CD4-positive, alpha-beta T cell (primary cell): ENCODE measurements around the gene CYP26A1. TPM values are rescaled to one million over a fixed set of nuclear protein-coding genes. Genes with fewer than 3 reads are reported as not detected.

Experiments
- ATAC-seq: fragments of 200-7000 bp; cut with Tn5 transposase; one replicate; pipeline ENCODE4 v1.10.0; 2022; ENCODE audit warnings: mild to moderate bottlenecking; ENCODE audit not compliant: poor library complexity
- CTCF ChIA-PET: fragments of 350-600 bp; sonication (Branson Sonifier 250); formaldehyde crosslinking; loops from one replicate; lab custom pipeline; 2021; ENCODE audit warnings: antibody characterized with exemption, inconsistent platforms; lab: Charles Lee
- POLR2A ChIA-PET: fragments of 350-600 bp; sonication (Branson Sonifier 250); formaldehyde crosslinking; loops from one replicate; lab custom pipeline; 2021; ENCODE audit warnings: antibody characterized with exemption, inconsistent platforms; lab: Charles Lee
- DNase-seq, 14 experiments: peaks; one replicate each; pipeline ENCODE4 v3.0.0-alpha.2; 2013 to 2020; ENCODE audit warnings: mixed read lengths in 2 of 14
- H3K27ac ChIP-seq, 2 donors: one replicate each; pipeline versions ENCODE4 v1.5.1 to v1.7.0; 2013; ENCODE audit warnings: low read length in 2 of 2, low read depth in 1 of 2, mild to moderate bottlenecking in 1 of 2
- H3K27me3 ChIP-seq, 2 experiments: 1 replicate in 1 of 2; 2 replicates in 1 of 2; pipeline versions ENCODE4 v1.6.1 to v1.7.0; 2013; ENCODE audit warnings: low read length in 2 of 2, control low read depth in 1 of 2, mild to moderate bottlenecking in 1 of 2, moderate library complexity in 1 of 2; ENCODE audit not compliant: insufficient read depth in 2 of 2, control insufficient read depth in 1 of 2
- H3K36me3 ChIP-seq: one replicate; pipeline ENCODE4 v1.6.1; 2013; ENCODE audit warnings: low read length, control low read depth; ENCODE audit not compliant: insufficient read depth
- H3K4me1 ChIP-seq: one replicate; pipeline ENCODE4 v1.6.1; 2013; ENCODE audit warnings: low read length, control low read depth; ENCODE audit not compliant: insufficient read depth
- H3K4me3 ChIP-seq: one replicate; pipeline ENCODE4 v1.5.1; 2013; ENCODE audit warnings: mild to moderate bottlenecking, low read length, moderate library complexity
- H3K9me3 ChIP-seq, 2 experiments: 1 replicate in 1 of 2; 2 replicates in 1 of 2; pipeline versions ENCODE4 v1.6.1 to v1.7.0; 2013; ENCODE audit warnings: low read length in 2 of 2, mild to moderate bottlenecking in 2 of 2, control low read depth in 1 of 2, moderate library complexity in 1 of 2; ENCODE audit not compliant: control insufficient read depth in 1 of 2, insufficient read depth in 1 of 2
- H3K27ac Mint-ChIP-seq: one replicate; pipeline ENCODE4 v1.8.0; 2020; ENCODE audit warnings: mixed read lengths
- H3K27me3 Mint-ChIP-seq: one replicate; pipeline ENCODE4 v1.8.0; 2021; ENCODE audit warnings: mixed read lengths
- H3K36me3 Mint-ChIP-seq: one replicate; pipeline ENCODE4 v1.8.0; 2021; ENCODE audit warnings: low read depth, mixed read lengths
- H3K4me1 Mint-ChIP-seq: one replicate; pipeline ENCODE4 v1.8.0; 2021; ENCODE audit warnings: low read depth, mixed read lengths
- H3K4me3 Mint-ChIP-seq: one replicate; pipeline ENCODE4 v1.8.0; 2020; ENCODE audit warnings: mild to moderate bottlenecking, mixed read lengths
- H3K9me3 Mint-ChIP-seq: one replicate; pipeline ENCODE4 v1.8.0; 2020; ENCODE audit warnings: mixed read lengths
- CTCF ChIP-seq: fragments of 200-600 bp; IDR thresholded peaks from one replicate; pipeline ENCODE4 v1.8.0; 2022; ENCODE audit warnings: antibody characterized with exemption, mild to moderate bottlenecking
- intact Hi-C, 2 experiments: fragments of 100-400 bp; cut with DNase I in 1 of 2; cut with micrococcal nuclease in 1 of 2; formaldehyde crosslinking; loops; one replicate each; pipeline versions ENCODE4 v1.15.1 to v1.9.0; 2023 to 2025; cut with DNase I, micrococcal nuclease
- total RNA-seq, 174 experiments: library from RNA in 2 of 174; stranded (reverse) in 2 of 174; gene quantifications; one replicate each; pipeline ENCODE4 v1.2.3 and lab custom pipeline; 2021 to 2026

Gene CYP26A1
- total RNA-seq, 2 experiments from 2014 or later = not detected

- peak overlapping the region; percentile 14 for H3K4me3 ChIP-seq
- H3K27me3 Mint-ChIP-seq = peaks cover 56% of the 10 kb centered on the region
- CTCF ChIA-PET = no interaction called here
Measured at GRCh38 chr10:93062514-93063143, 11.1 kb upstream of the CYP26A1 start.

GRCh38 chr10:93063144-93063976, 10.3 kb upstream of the CYP26A1 start:
- Mint-ChIP-seq H3K36me3 (peaks cover 11% of the 10 kb centered on the region), H3K27ac (no peak overlapping the region), H3K4me1 (peaks cover 43% of the 10 kb centered on the region), H3K27me3 (peaks cover 61% of the 10 kb centered on the region), H3K9me3 (no peaks in the 10 kb centered on the region), H3K4me3 (no peak overlapping the region)
- no peak for TF ChIP-seq CTCF
- ATAC-seq (no peak), DNase-seq (no peak)
- Histone ChIP-seq H3K27me3 (peaks cover 27 to 44% of the 10 kb centered on the region in 2 experiments), H3K36me3 (peaks cover 3% of the 10 kb centered on the region), H3K27ac (no peak overlapping the region), H3K4me1 (peaks cover 23% of the 10 kb centered on the region), H3K4me3 (no peak overlapping the region), H3K9me3 (peaks cover 0 to 9% of the 10 kb centered on the region in 2 experiments)
- ChIA-PET POLR2A (no interaction called here), CTCF (no interaction called here)
- intact Hi-C loops = no loop called here

More at GRCh38 chr10:93062514-93063143, 11.1 kb upstream of the CYP26A1 start:
- H3K4me3 Mint-ChIP-seq = peak overlapping the region; percentile 54
- Histone ChIP-seq H3K36me3 (peaks cover 3% of the 10 kb centered on the region), H3K27ac (no peak overlapping the region), H3K4me1 (peaks cover 23% of the 10 kb centered on the region), H3K27me3 (peaks cover 20 to 42% of the 10 kb centered on the region in 2 experiments), H3K9me3 (peaks cover 0 to 6% of the 10 kb centered on the region in 2 experiments)
- POLR2A ChIA-PET = no interaction called here
- TF ChIP-seq CTCF = peak; percentile 15
- H3K4me1 Mint-ChIP-seq = peaks cover 41% of the 10 kb centered on the region
- DNase-seq (peak in 7 of 14 experiments; percentile 12 to 70 (median 28)), ATAC-seq (peak; percentile 66)
- no peak overlapping the region for H3K27ac Mint-ChIP-seq
- no peaks in the 10 kb centered on the region for H3K9me3 Mint-ChIP-seq
- intact Hi-C loops = no loop called here
- peaks cover 17% of the 10 kb centered on the region for H3K36me3 Mint-ChIP-seq

- Mint-ChIP-seq H3K4me3 (no peak overlapping the region), H3K36me3 (peaks cover 3% of the 10 kb centered on the region), H3K4me1 (peaks cover 47% of the 10 kb centered on the region), H3K27me3 (peaks cover 64% of the 10 kb centered on the region), H3K27ac (no peak overlapping the region), H3K9me3 (no peaks in the 10 kb centered on the region)
- no peak for ATAC-seq
- CTCF ChIA-PET = no interaction called here
- Histone ChIP-seq H3K4me1 (peaks cover 23% of the 10 kb centered on the region), H3K27me3 (peaks cover 31 to 48% of the 10 kb centered on the region in 2 experiments), H3K4me3 (no peak overlapping the region), H3K9me3 (peaks cover 0 to 11% of the 10 kb centered on the region in 2 experiments), H3K27ac (no peak overlapping the region), H3K36me3 (peaks cover 3% of the 10 kb centered on the region)
- no peak for DNase-seq
- intact Hi-C loops = no loop called here
- no peak for TF ChIP-seq CTCF
- POLR2A ChIA-PET = no interaction called here
Measured at GRCh38 chr10:93063977-93064660, 9.6 kb upstream of the CYP26A1 start.
